ENCODE results near the gene ALDH3B1. TPM values are rescaled to one million over a fixed set of nuclear protein-coding genes. Genes with fewer than 3 reads are reported as not detected.

Gene ALDH3B1
- total RNA-seq, 1 experiment from 2014 or later = not detected

GRCh38 chr11:68009391-68010089 lies 587 bp upstream of the ALDH3B1 start:
- Histone ChIP-seq H3K27ac (ENCODE audit: low read length) (no peak overlapping the region), H3K9ac (ENCODE audit: low read length) (peak overlapping the region; percentile 35), H3K4me1 (ENCODE audit: low read length) (peaks cover 25% of the 10 kb centered on the region)

GRCh38 chr11:68011051-68011943 lies 1.2 kb downstream of the ALDH3B1 start:
- Histone ChIP-seq H3K9me2 (replicated peaks; ENCODE audit: insufficient read depth, low read length) (no peaks in the 10 kb centered on the region), H3K9me3 (ENCODE audit: low read length) (no peaks in the 10 kb centered on the region), H3K79me2 (ENCODE audit: low read length) (no peaks in the 10 kb centered on the region), H3K36me3 (ENCODE audit: insufficient read depth, low read length) (no peaks in the 10 kb centered on the region), H3K4me1 (ENCODE audit: low read length) (peaks cover 23% of the 10 kb centered on the region), H4K20me1 (ENCODE audit: insufficient read depth, low read depth, low read length) (no peaks in the 10 kb centered on the region), H2AFZ (ENCODE audit: low read length) (no peak overlapping the region), H3K27me3 (ENCODE audit: low read length) (no peaks in the 10 kb centered on the region), H3K4me2 (ENCODE audit: low read depth, low read length, poor library complexity, severe bottlenecking) (no peak overlapping the region), H3K9ac (ENCODE audit: low read length) (no peak overlapping the region), H3K27ac (ENCODE audit: low read length) (no peak overlapping the region), H3K4me3 (ENCODE audit: low read length) (no peak overlapping the region)
- no peak for DNase-seq

More at GRCh38 chr11:68009391-68010089, 587 bp upstream of the ALDH3B1 start:
- H4K20me1 ChIP-seq (ENCODE audit: insufficient read depth, low read depth, low read length) = no peaks in the 10 kb centered on the region
- H3K4me3 ChIP-seq (ENCODE audit: low read length) = no peak overlapping the region
- peak; percentile 77 for DNase-seq
- H2AFZ ChIP-seq (ENCODE audit: low read length) = no peak overlapping the region; the same call in 1 of the 2 replicates
- H3K4me2 ChIP-seq (ENCODE audit: low read depth, low read length, poor library complexity, severe bottlenecking) = peak overlapping the region; percentile 58
- no peaks in the 10 kb centered on the region for H3K27me3 ChIP-seq (ENCODE audit: low read length)
- H3K9me2 ChIP-seq (replicated peaks; ENCODE audit: insufficient read depth, low read length) = no peaks in the 10 kb centered on the region
- H3K9me3 ChIP-seq (ENCODE audit: low read length) = no peaks in the 10 kb centered on the region
- no peaks in the 10 kb centered on the region for H3K36me3 ChIP-seq (ENCODE audit: insufficient read depth, low read length)
- H3K79me2 ChIP-seq (ENCODE audit: low read length) = no peaks in the 10 kb centered on the region

- H3K9me2 ChIP-seq (replicated peaks; ENCODE audit: insufficient read depth, low read length) = no peaks in the 10 kb centered on the region
- H3K4me3 ChIP-seq (ENCODE audit: low read length) = no peak overlapping the region
- H2AFZ ChIP-seq (ENCODE audit: low read length) = no peak overlapping the region
- no peaks in the 10 kb centered on the region for H3K9me3 ChIP-seq (ENCODE audit: low read length)
- no peak overlapping the region for H3K4me2 ChIP-seq (ENCODE audit: low read depth, low read length, poor library complexity, severe bottlenecking)
- H3K27me3 ChIP-seq (ENCODE audit: low read length) = no peaks in the 10 kb centered on the region
- no peaks in the 10 kb centered on the region for H3K36me3 ChIP-seq (ENCODE audit: insufficient read depth, low read length)
- no peak overlapping the region for H3K9ac ChIP-seq (ENCODE audit: low read length)
- H4K20me1 ChIP-seq (ENCODE audit: insufficient read depth, low read depth, low read length) = no peaks in the 10 kb centered on the region
- H3K4me1 ChIP-seq (ENCODE audit: low read length) = peaks cover 20% of the 10 kb centered on the region
- no peak overlapping the region for H3K27ac ChIP-seq (ENCODE audit: low read length)
- no peaks in the 10 kb centered on the region for H3K79me2 ChIP-seq (ENCODE audit: low read length)
- no peak for DNase-seq
These were observed 2.1 kb downstream of the ALDH3B1 start for GRCh38 chr11:68012044-68012842.

- DNase-seq = no peak
- Histone ChIP-seq H3K9ac (ENCODE audit: low read length) (no peak overlapping the region), H3K4me1 (ENCODE audit: low read length) (peaks cover 20% of the 10 kb centered on the region), H3K27me3 (ENCODE audit: low read length) (no peaks in the 10 kb centered on the region), H3K36me3 (ENCODE audit: insufficient read depth, low read length) (no peaks in the 10 kb centered on the region), H3K27ac (ENCODE audit: low read length) (no peak overlapping the region), H3K79me2 (ENCODE audit: low read length) (no peaks in the 10 kb centered on the region), H2AFZ (ENCODE audit: low read length) (no peak overlapping the region), H4K20me1 (ENCODE audit: insufficient read depth, low read depth, low read length) (no peaks in the 10 kb centered on the region), H3K4me3 (ENCODE audit: low read length) (no peak overlapping the region), H3K9me3 (ENCODE audit: low read length) (no peaks in the 10 kb centered on the region), H3K4me2 (ENCODE audit: low read depth, low read length, poor library complexity, severe bottlenecking) (no peak overlapping the region), H3K9me2 (replicated peaks; ENCODE audit: insufficient read depth, low read length) (no peaks in the 10 kb centered on the region)
These were observed 2.9 kb downstream of the ALDH3B1 start for GRCh38 chr11:68012843-68013610.

GRCh38 chr11:68013611-68014156 lies 3.6 kb downstream of the ALDH3B1 start:
- no peak overlapping the region for H3K4me2 ChIP-seq (ENCODE audit: low read depth, low read length, poor library complexity, severe bottlenecking)
- no peaks in the 10 kb centered on the region for H3K9me2 ChIP-seq (replicated peaks; ENCODE audit: insufficient read depth, low read length)

GRCh38 chr11:68014157-68014946 lies 4.2 kb downstream of the ALDH3B1 start:
- Histone ChIP-seq H3K36me3 (ENCODE audit: insufficient read depth, low read length) (no peaks in the 10 kb centered on the region), H3K9ac (ENCODE audit: low read length) (no peak overlapping the region), H3K27me3 (ENCODE audit: low read length) (no peaks in the 10 kb centered on the region), H3K27ac (ENCODE audit: low read length) (no peak overlapping the region), H3K9me3 (ENCODE audit: low read length) (no peaks in the 10 kb centered on the region), H4K20me1 (ENCODE audit: insufficient read depth, low read depth, low read length) (no peaks in the 10 kb centered on the region), H3K9me2 (replicated peaks; ENCODE audit: insufficient read depth, low read length) (no peaks in the 10 kb centered on the region), H3K4me3 (ENCODE audit: low read length) (no peak overlapping the region), H3K4me1 (ENCODE audit: low read length) (peaks cover 12% of the 10 kb centered on the region), H2AFZ (ENCODE audit: low read length) (no peak overlapping the region), H3K4me2 (ENCODE audit: low read depth, low read length, poor library complexity, severe bottlenecking) (no peak overlapping the region), H3K79me2 (ENCODE audit: low read length) (no peaks in the 10 kb centered on the region)
- DNase-seq = peak; percentile 47

More at GRCh38 chr11:68013611-68014156, 3.6 kb downstream of the ALDH3B1 start:
- Histone ChIP-seq H3K4me3 (ENCODE audit: low read length) (no peak overlapping the region), H3K27me3 (ENCODE audit: low read length) (no peaks in the 10 kb centered on the region), H3K79me2 (ENCODE audit: low read length) (no peaks in the 10 kb centered on the region), H3K9ac (ENCODE audit: low read length) (no peak overlapping the region), H3K9me3 (ENCODE audit: low read length) (no peaks in the 10 kb centered on the region), H4K20me1 (ENCODE audit: insufficient read depth, low read depth, low read length) (no peaks in the 10 kb centered on the region), H3K27ac (ENCODE audit: low read length) (no peak overlapping the region), H3K36me3 (ENCODE audit: insufficient read depth, low read length) (no peaks in the 10 kb centered on the region), H2AFZ (ENCODE audit: low read length) (no peak overlapping the region), H3K4me1 (ENCODE audit: low read length) (peaks cover 19% of the 10 kb centered on the region)
- no peak for DNase-seq

GRCh38 chr11:68014947-68015447 lies 4.9 kb downstream of the ALDH3B1 start:
- no peaks in the 10 kb centered on the region for H4K20me1 ChIP-seq (ENCODE audit: insufficient read depth, low read depth, low read length)
- H3K4me2 ChIP-seq (ENCODE audit: low read depth, low read length, poor library complexity, severe bottlenecking) = no peak overlapping the region
- peaks cover 6% of the 10 kb centered on the region for H3K4me1 ChIP-seq (ENCODE audit: low read length)
- H3K9me2 ChIP-seq (replicated peaks; ENCODE audit: insufficient read depth, low read length) = no peaks in the 10 kb centered on the region
- H3K79me2 ChIP-seq (ENCODE audit: low read length) = no peaks in the 10 kb centered on the region
- H3K27me3 ChIP-seq (ENCODE audit: low read length) = no peaks in the 10 kb centered on the region
- no peak overlapping the region for H3K27ac ChIP-seq (ENCODE audit: low read length)
- H3K36me3 ChIP-seq (ENCODE audit: insufficient read depth, low read length) = no peaks in the 10 kb centered on the region
- no peak for DNase-seq
- no peaks in the 10 kb centered on the region for H3K9me3 ChIP-seq (ENCODE audit: low read length)
- no peak overlapping the region for H3K9ac ChIP-seq (ENCODE audit: low read length)
- H3K4me3 ChIP-seq (ENCODE audit: low read length) = no peak overlapping the region
- H2AFZ ChIP-seq (ENCODE audit: low read length) = no peak overlapping the region

All from Karpas-422 (cell line).